ENCODE measurements around the gene OS9. TPM values are rescaled to one million over a fixed set of nuclear protein-coding genes. Genes with fewer than 3 reads are reported as not detected.

The OS9 gene
- total and polyA plus RNA-seq, 5 donors from 2014 or later = 59.2 to 151 (median 66.5) TPM

DNA sequence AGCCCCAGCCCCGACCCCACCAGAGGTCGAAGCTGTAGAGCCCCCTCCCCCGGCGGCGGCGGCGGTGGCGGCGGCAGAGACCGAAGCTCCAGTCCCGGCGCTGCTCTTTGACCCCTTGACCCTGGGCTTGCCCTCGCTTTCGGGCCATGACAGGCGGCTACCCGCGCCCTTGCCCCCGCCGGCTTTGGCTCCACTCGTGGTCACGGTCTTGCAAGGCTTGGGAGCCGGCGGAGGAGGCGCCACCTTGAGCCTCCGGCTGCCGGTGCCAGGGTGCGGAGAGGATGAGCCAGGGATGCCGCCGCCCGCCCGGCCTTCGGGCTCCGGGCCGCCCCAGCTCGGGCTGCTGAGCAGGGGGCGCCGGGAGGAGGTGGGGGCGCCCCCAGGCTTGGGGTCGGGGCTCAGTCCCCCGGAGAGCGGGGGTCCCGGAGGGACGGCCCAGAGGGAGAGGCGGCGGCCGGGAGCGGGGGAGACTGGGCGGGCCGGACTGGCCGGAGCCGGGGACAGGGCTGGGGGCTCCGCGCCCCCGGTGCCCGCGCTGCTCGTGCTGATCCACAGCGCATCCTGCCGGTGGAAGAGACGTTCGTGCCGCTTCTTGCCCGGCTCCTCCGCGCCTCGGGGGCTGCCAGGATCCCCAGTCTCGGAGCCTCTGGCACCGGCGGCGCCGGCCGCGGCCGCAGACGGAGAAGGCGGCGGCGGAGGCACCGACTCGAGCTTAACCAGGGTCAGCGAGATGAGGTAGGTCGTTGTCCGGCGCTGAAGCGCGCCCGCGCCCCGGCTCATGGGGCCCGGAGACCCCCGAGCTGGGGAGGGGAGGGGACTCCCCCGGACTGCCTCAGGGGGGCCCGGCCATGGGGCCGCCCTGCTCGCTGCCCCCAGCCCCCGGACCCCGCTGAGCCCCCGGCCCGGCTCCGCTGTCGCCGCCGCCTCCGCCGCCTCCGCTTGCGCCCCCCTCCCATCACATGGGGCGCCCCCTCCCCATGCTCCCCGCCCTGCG is 43.8 kb downstream of the OS9 start:
- peaks cover 27% of the 10 kb centered on the region for H3K36me3 Mint-ChIP-seq
- no peak overlapping the region for H3K27ac ChIP-seq (ENCODE audit: insufficient read depth, low read length, poor library complexity, severe bottlenecking)
- no peak overlapping the region for H3K4me3 ChIP-seq (ENCODE audit: low read depth, low read length)
- H3K27me3 ChIP-seq (ENCODE audit: control insufficient read depth, insufficient read depth, low read length) = no peaks in the 10 kb centered on the region
- H3K27ac Mint-ChIP-seq = no peak overlapping the region
- peaks cover 0 to 53% (median 31%) of the 10 kb centered on the region in 4 donors for H3K4me1 Mint-ChIP-seq
- H3K9me3 ChIP-seq (ENCODE audit: control insufficient read depth in 2 of 2, low read length in 2 of 2) = no peaks in the 10 kb centered on the region
- ATAC-seq (ENCODE audit: low read depth in 2 of 2) (no peak), DNase-seq (no peak)
- H3K36me3 ChIP-seq (ENCODE audit: control insufficient read depth, insufficient read depth, low read length) = peaks cover 37% of the 10 kb centered on the region
- H3K9me3 Mint-ChIP-seq = peaks cover 0 to 2% (median 0%) of the 10 kb centered on the region in 7 donors
- peaks cover 42% of the 10 kb centered on the region for H3K4me1 ChIP-seq (ENCODE audit: control insufficient read depth, insufficient read depth, low read length, poor library complexity, severe bottlenecking)
- H3K27me3 Mint-ChIP-seq = no peaks in the 10 kb centered on the region
- no peak overlapping the region for H3K4me3 Mint-ChIP-seq

DNA sequence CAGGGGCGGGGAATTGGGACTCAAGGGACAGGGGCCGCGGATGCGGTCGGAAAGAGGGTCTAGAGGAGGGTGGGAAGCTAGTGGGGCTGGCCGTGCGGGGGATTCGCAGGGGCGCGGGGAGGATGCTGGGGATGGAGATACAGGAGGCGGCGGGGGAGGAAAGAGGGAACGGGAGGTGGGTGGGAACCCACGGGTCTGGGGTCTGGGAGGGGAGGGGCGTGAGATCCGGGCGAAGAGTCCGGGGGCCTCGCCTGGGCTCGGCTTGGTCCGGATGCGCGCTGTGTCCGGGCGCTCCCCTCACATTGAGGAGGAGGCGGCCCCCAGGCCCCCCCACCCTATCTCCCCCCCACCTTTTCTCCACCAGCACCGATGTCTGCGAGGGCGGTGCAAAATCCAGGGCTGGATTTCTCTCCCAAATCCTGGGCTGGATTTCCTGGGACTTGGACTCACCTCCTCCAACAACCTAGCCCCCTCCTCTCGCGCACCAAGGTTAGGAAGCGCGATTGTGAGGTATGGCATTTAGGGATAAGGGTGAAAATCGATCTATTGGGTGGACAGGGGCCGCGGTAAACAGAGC is 44.8 kb downstream of the OS9 start, which contains the start of gene AGAP2:
AGAP2 (minus strand) TSS at position 82 of the 577 bp plus-strand sequence. CDS start 496 bp downstream, outside the sequence.
- Mint-ChIP-seq H3K4me1 (peaks cover 0 to 54% (median 31%) of the 10 kb centered on the region in 4 donors), H3K4me3 (peak within 1 kb of the TSS; percentile 58 to 91 (median 82)), H3K36me3 (peaks cover 20% of the 10 kb centered on the region), H3K27me3 (no peaks in the 10 kb centered on the region), H3K9me3 (peaks cover 0 to 2% (median 0%) of the 10 kb centered on the region in 7 donors), H3K27ac (peak within 1 kb of the TSS; percentile 29 to 78 (median 72))
- Histone ChIP-seq H3K27me3 (ENCODE audit: control insufficient read depth, insufficient read depth, low read length) (no peaks in the 10 kb centered on the region), H3K27ac (ENCODE audit: insufficient read depth, low read length, poor library complexity, severe bottlenecking) (peak within 1 kb of the TSS; percentile 88), H3K36me3 (ENCODE audit: control insufficient read depth, insufficient read depth, low read length) (peaks cover 27% of the 10 kb centered on the region), H3K4me1 (ENCODE audit: control insufficient read depth, insufficient read depth, low read length, poor library complexity, severe bottlenecking) (peaks cover 48% of the 10 kb centered on the region), H3K4me3 (ENCODE audit: low read depth, low read length) (peak within 1 kb of the TSS; percentile 42), H3K9me3 (ENCODE audit: control insufficient read depth in 2 of 2, low read length in 2 of 2) (no peaks in the 10 kb centered on the region)
- DNase-seq = no peak
- no peak for ATAC-seq (ENCODE audit: low read depth in 2 of 2)

DNA sequence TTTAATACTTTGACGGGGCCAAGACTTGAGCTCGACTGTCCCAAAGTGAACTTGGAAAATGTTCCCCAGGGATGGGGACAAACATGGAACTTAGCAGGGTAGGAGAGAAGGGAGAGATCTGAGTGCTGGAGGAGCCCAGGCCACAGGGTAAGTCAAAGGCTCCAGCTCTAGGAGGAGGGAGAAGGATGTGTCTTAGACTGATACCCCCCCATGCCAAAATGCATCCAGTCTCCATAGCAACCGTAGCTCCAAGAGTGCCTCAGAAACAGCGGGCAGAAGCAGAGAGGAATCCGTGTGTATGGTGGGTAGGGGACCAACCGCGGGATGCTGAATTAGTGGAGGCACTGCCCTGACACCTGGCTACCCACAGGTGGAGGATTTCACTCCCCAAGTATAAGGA is 45.5 kb downstream of the OS9 start:
- peak overlapping the region; percentile 58 to 91 (median 82) for H3K4me3 Mint-ChIP-seq
- H3K4me1 ChIP-seq (ENCODE audit: control insufficient read depth, insufficient read depth, low read length, poor library complexity, severe bottlenecking) = peaks cover 55% of the 10 kb centered on the region
- H3K27me3 ChIP-seq (ENCODE audit: control insufficient read depth, insufficient read depth, low read length) = no peaks in the 10 kb centered on the region
- DNase-seq = no peak
- H3K36me3 Mint-ChIP-seq = peaks cover 18% of the 10 kb centered on the region
- H3K27ac Mint-ChIP-seq = peak overlapping the region; percentile 29 to 78 (median 72)
- peaks cover 0 to 61% (median 36%) of the 10 kb centered on the region in 4 donors for H3K4me1 Mint-ChIP-seq
- H3K36me3 ChIP-seq (ENCODE audit: control insufficient read depth, insufficient read depth, low read length) = peaks cover 21% of the 10 kb centered on the region
- H3K27me3 Mint-ChIP-seq = no peaks in the 10 kb centered on the region
- H3K27ac ChIP-seq (ENCODE audit: insufficient read depth, low read length, poor library complexity, severe bottlenecking) = peak overlapping the region; percentile 88
- no peaks in the 10 kb centered on the region for H3K9me3 ChIP-seq (ENCODE audit: control insufficient read depth in 2 of 2, low read length in 2 of 2)
- peak overlapping the region; percentile 42 for H3K4me3 ChIP-seq (ENCODE audit: low read depth, low read length)
- ATAC-seq (ENCODE audit: low read depth in 2 of 2) = no peak
- peaks cover 0 to 2% (median 0%) of the 10 kb centered on the region in 7 donors for H3K9me3 Mint-ChIP-seq

DNA sequence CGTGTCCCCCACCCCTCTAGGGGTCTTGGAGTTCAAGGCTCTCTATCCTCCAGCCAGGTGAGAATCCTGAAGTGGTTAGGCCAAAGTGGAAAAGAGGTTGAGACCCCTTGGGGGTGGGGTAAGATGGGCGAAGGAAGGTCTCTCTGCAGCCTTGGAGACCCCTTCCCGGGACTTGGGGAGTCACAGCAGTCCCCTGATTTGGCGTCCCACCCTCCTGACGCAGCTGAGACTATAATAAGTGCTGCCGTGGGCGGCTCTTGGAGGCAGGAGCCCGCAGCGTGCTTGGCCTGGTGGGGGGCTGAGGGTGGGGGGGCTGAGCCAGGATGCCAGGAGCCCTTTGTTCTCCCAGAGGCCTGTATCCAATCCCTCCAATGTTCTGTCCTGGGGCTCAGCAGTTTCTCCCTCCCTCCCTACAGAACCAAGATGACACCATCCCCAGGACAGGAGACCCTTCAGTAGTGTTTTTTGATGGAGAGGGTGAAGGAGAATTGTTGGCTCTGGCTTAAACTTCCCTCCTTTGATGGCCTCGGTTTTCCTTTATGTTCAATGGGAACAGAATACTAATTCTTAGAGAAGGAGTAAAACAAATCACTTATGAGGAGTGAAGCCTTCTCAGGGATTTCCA is 46.1 kb downstream of the OS9 start:
- H3K4me3 Mint-ChIP-seq = peak overlapping the region; percentile 88 to 91 (median 90)
- Histone ChIP-seq H3K27me3 (ENCODE audit: control insufficient read depth, insufficient read depth, low read length) (no peaks in the 10 kb centered on the region), H3K9me3 (ENCODE audit: control insufficient read depth in 2 of 2, low read length in 2 of 2) (no peaks in the 10 kb centered on the region), H3K36me3 (ENCODE audit: control insufficient read depth, insufficient read depth, low read length) (peaks cover 15% of the 10 kb centered on the region), H3K4me1 (ENCODE audit: control insufficient read depth, insufficient read depth, low read length, poor library complexity, severe bottlenecking) (peaks cover 60% of the 10 kb centered on the region), H3K27ac (ENCODE audit: insufficient read depth, low read length, poor library complexity, severe bottlenecking) (peak overlapping the region; percentile 88), H3K4me3 (ENCODE audit: low read depth, low read length) (peak overlapping the region; percentile 99)
- peaks cover 0 to 2% (median 0%) of the 10 kb centered on the region in 7 donors for H3K9me3 Mint-ChIP-seq
- peak overlapping the region; percentile 52 to 97 (median 90) for H3K27ac Mint-ChIP-seq
- DNase-seq (no peak), ATAC-seq (ENCODE audit: low read depth in 2 of 2) (no peak)
- peaks cover 0 to 61% (median 38%) of the 10 kb centered on the region in 4 donors for H3K4me1 Mint-ChIP-seq
- H3K27me3 Mint-ChIP-seq = no peaks in the 10 kb centered on the region
- peaks cover 16% of the 10 kb centered on the region for H3K36me3 Mint-ChIP-seq

DNA sequence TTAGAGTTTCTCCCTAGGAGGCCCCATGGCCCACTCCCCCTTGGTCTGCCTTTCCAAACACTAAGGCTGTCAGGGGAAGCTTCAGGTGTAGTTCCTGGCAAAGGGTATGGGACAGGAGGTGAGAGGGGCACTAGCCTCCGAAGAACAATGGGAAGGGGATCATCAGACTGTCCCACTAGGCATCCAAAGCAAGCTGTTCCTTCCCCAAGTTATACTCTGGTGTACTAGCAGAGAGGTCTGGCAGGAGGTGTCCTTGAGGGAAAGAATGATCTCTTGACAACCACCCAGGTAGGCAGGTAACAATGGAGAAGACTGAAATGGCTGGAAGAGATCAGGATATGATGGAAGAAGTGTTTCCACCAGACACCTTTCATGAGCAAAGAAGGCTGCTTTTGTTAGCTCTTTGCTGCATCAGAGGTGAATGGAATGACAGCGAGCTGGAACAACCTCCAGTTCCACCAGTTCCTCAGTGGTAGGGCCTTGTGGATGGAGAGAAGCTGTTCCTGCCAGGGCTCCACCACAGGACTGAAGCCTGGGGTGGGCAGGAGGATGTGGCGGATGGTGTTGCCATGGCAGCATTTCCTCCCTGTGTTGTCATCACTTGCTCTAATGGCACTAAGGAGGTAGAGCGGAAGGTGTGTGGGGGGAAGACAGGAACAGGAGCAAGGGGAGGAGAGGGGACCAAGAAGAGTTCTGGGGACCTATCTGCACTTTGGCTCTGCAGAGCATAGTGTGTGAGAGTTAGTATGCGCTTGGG is 46.9 kb downstream of the OS9 start:
- DNase-seq (peak; percentile 74 to 94 (median 88)), ATAC-seq (ENCODE audit: low read depth in 2 of 2) (peak; percentile 76 to 79)
- Histone ChIP-seq H3K27ac (ENCODE audit: insufficient read depth, low read length, poor library complexity, severe bottlenecking) (peak overlapping the region; percentile 88), H3K4me3 (ENCODE audit: low read depth, low read length) (peak overlapping the region; percentile 99), H3K27me3 (ENCODE audit: control insufficient read depth, insufficient read depth, low read length) (no peaks in the 10 kb centered on the region), H3K36me3 (ENCODE audit: control insufficient read depth, insufficient read depth, low read length) (peaks cover 12% of the 10 kb centered on the region), H3K9me3 (ENCODE audit: control insufficient read depth in 2 of 2, low read length in 2 of 2) (no peaks in the 10 kb centered on the region), H3K4me1 (ENCODE audit: control insufficient read depth, insufficient read depth, low read length, poor library complexity, severe bottlenecking) (peaks cover 68% of the 10 kb centered on the region)
- Mint-ChIP-seq H3K27me3 (no peaks in the 10 kb centered on the region), H3K4me1 (peaks cover 0 to 68% (median 39%) of the 10 kb centered on the region in 4 donors), H3K36me3 (peaks cover 15% of the 10 kb centered on the region), H3K27ac (peak overlapping the region; percentile 86 to 97 (median 90)), H3K9me3 (peaks cover 0 to 2% (median 0%) of the 10 kb centered on the region in 7 donors), H3K4me3 (peak overlapping the region; percentile 84 to 91 (median 89))

DNA sequence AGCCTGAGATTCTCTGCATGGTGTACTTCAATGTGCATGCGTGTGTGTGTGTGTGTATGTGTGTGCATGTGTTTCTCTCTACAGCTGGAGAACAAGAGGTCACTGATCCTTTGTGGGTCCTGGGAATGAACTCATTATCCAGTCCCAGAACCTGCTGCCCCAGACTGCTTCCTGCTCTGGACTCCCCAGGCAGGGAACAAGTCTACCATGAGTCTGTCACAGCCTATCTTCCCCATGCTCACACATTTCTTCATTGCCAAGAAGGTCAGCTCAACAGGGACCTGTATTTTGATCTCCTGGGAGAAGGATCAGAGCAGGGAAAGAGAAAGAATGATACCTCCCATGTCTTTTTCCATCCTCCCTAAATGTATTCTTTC is 47.5 kb downstream of the OS9 start:
- no peak for DNase-seq
- Histone ChIP-seq H3K27me3 (ENCODE audit: control insufficient read depth, insufficient read depth, low read length) (no peaks in the 10 kb centered on the region), H3K27ac (ENCODE audit: insufficient read depth, low read length, poor library complexity, severe bottlenecking) (peak overlapping the region; percentile 88), H3K4me3 (ENCODE audit: low read depth, low read length) (peak overlapping the region; percentile 99), H3K36me3 (ENCODE audit: control insufficient read depth, insufficient read depth, low read length) (peaks cover 12% of the 10 kb centered on the region), H3K9me3 (ENCODE audit: control insufficient read depth in 2 of 2, low read length in 2 of 2) (no peaks in the 10 kb centered on the region), H3K4me1 (ENCODE audit: control insufficient read depth, insufficient read depth, low read length, poor library complexity, severe bottlenecking) (peaks cover 68% of the 10 kb centered on the region)
- Mint-ChIP-seq H3K4me1 (peaks cover 0 to 71% (median 40%) of the 10 kb centered on the region in 4 donors), H3K4me3 (peak overlapping the region; percentile 84 to 91 (median 89)), H3K36me3 (peaks cover 13% of the 10 kb centered on the region), H3K27me3 (no peaks in the 10 kb centered on the region), H3K9me3 (peaks cover 0 to 2% (median 0%) of the 10 kb centered on the region in 7 donors), H3K27ac (peak overlapping the region; percentile 86 to 97 (median 90))
- ATAC-seq (ENCODE audit: low read depth in 2 of 2) = no peak

All from CD4-positive, CD25-positive, alpha-beta regulatory T cell (primary cell).